SH-SY5Y (cell line): ENCODE results near the gene SNAP25.

Experiments
- GATA2 ChIP-seq: IDR thresholded peaks from 2 replicates; pipeline ENCODE4 v1.6.1; 2011; ENCODE audit warnings: mild to moderate bottlenecking, low read depth, low read length
- GATA3 ChIP-seq: IDR thresholded peaks from 2 replicates; pipeline ENCODE4 v1.6.1; 2011; ENCODE audit warnings: low read depth, mild to moderate bottlenecking, low read length, moderate library complexity

GRCh38 chr20:10200330-10200729, 18.3 kb upstream of the SNAP25 start:
- no peak for TF ChIP-seq GATA2
- no peak for TF ChIP-seq GATA3
